HG03520 (cell line): Measurements from ENCODE around the gene ZNF771.
"Not testable (repeated sequence)": the region's sequence is repeated elsewhere in the genome, so short reads cannot be mapped to it uniquely, and the experiment has no call there.

Source experiments
- ATAC-seq: cut with Tn5 transposase; IDR thresholded peaks from one replicate; pipeline ENCODE4 v1.9.1; 2021; ENCODE audit warnings: mild to moderate bottlenecking, moderate library complexity; ENCODE audit not compliant: unreplicated experiment

ZNF771 gene

GRCh38 chr16:30375864-30376263 lies 31.5 kb upstream of the ZNF771 start:
- ATAC-seq: no peak

- ATAC-seq: no peak
Observed at GRCh38 chr16:30376461-30376902, 30.9 kb upstream of the ZNF771 start.

- ATAC-seq: no peak
Observed at GRCh38 chr16:30377050-30377811, 30.2 kb upstream of the ZNF771 start.

GRCh38 chr16:30377812-30378235 lies 29.6 kb upstream of the ZNF771 start:
- peak; percentile 10 for ATAC-seq

- ATAC-seq: peak; percentile 82
Observed at GRCh38 chr16:30378236-30379157, 28.9 kb upstream of the ZNF771 start.

- ATAC-seq: no peak
Observed at GRCh38 chr16:30379158-30379783, 28.1 kb upstream of the ZNF771 start.

GRCh38 chr16:30380072-30380802 lies 27.2 kb upstream of the ZNF771 start:
- no peak for ATAC-seq

GRCh38 chr16:30380803-30381208 lies 26.6 kb upstream of the ZNF771 start:
- no peak for ATAC-seq

- ATAC-seq: no peak
Observed at GRCh38 chr16:30381291-30382041, 25.9 kb upstream of the ZNF771 start.

GRCh38 chr16:30382111-30382881 lies 25.1 kb upstream of the ZNF771 start, which contains the start of gene SEPTIN1:
SEPTIN1 (minus strand) TSS chr16:30382561; CDS start chr16:30382542, 19 bp downstream.
- no peak for ATAC-seq

GRCh38 chr16:30383521-30383920 lies 23.9 kb upstream of the ZNF771 start:
- ATAC-seq: no peak

GRCh38 chr16:30394592-30395154 lies 12.7 kb upstream of the ZNF771 start:
- no peak for ATAC-seq

- ATAC-seq: peak; percentile 36
Observed at GRCh38 chr16:30395155-30395991, 12.0 kb upstream of the ZNF771 start, which contains the start of gene ZNF48. ZNF48 (plus strand) TSS chr16:30395420; CDS start chr16:30395795, 375 bp downstream.

- no peak for ATAC-seq
Observed at GRCh38 chr16:30395992-30396585, 11.3 kb upstream of the ZNF771 start.

GRCh38 chr16:30396627-30397026 lies 10.8 kb upstream of the ZNF771 start:
- not testable (repeated sequence) for ATAC-seq

GRCh38 chr16:30397056-30397455 lies 10.3 kb upstream of the ZNF771 start:
- no peak for ATAC-seq
